ENCODE results near the gene REEP2. TPM values are rescaled to one million over a fixed set of nuclear protein-coding genes. Genes with fewer than 3 reads are reported as not detected.
A peak's percentile ranks its signal among the peaks of the same experiment; 100 is the strongest.

The REEP2 gene
- polyA plus RNA-seq, 2 of the 4 experiments (the other 2 are of a cell fraction) = 4.6 to 5.1 TPM

DNA sequence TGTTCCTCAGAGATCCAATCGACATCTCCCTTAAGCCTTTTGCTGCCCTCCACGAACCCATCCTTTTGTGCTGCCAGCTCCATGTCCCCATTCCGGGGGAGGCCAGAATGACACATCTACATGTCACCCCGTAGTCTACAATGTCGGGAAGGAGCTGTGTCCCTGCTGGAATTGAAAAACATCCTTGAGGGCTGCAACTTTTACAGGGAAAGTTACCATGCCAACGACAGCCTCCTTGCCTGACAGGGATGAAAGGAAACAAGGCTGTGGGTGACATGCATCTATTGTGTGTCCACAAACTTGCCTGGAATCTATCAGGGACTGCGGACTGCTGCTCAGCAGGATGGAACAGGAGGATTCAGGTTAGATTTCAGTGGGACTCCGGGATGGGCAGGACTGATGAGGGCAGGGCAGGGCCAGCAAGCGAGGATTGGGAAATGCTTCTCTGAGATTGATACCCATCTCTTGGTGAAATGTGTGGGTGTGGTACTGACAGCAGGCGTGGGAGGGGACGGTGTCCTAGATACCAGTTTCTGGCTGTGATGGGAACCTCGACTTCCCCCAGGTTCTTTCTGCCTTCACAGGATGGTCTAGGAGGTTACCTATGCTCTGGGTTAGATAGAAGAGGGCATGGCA is 51.9 kb downstream of the REEP2 start:
- Histone ChIP-seq H3K4me1 (peaks cover 9% of the 10 kb centered on the region; the same call in 1 of the 3 replicates), H3K9me3 (no peaks in the 10 kb centered on the region), H3K4me2 (no peak overlapping the region; the same call in 2 of the 3 replicates), H3K27ac (no peak overlapping the region; a peak in 1 of 6 replicates), H3K4me3 (no peak overlapping the region)
- FAIRE-seq = no peak
- TF ChIP-seq HOXA7 (CRISPR knock-in tag; IDR thresholded peaks at IDR 0.05) (no peak), POLR2AphosphoS2 (conservative IDR thresholded peaks at IDR 0.05; ENCODE audit: low read length) (no peak), RNF2 (IDR thresholded peaks at IDR 0.05; ENCODE audit: borderline replicate concordance, low read depth) (no peak), RFX5 (IDR thresholded peaks at IDR 0.05) (no peak), TFCP2L1 (CRISPR knock-in tag; IDR thresholded peaks at IDR 0.05) (no peak), RAD21 (conservative IDR thresholded peaks at IDR 0.05 in 1 of 2, IDR thresholded peaks at IDR 0.05 in 1 of 2) (no peak), MAFK (IDR thresholded peaks at IDR 0.05; ENCODE audit: partially characterized antibody) (no peak), ZSCAN20 (CRISPR knock-in tag; IDR thresholded peaks at IDR 0.05) (no peak), SMC3 (IDR thresholded peaks at IDR 0.05) (no peak), BHLHE40 (IDR thresholded peaks at IDR 0.05; ENCODE audit: low read depth, low read length) (no peak)
- TF ChIP-seq, protein P1, sequence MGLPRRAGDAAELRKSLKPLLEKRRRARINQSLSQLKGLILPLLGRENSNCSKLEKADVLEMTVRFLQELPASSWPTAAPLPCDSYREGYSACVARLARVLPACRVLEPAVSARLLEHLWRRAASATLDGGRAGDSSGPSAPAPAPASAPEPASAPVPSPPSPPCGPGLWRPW (IDR thresholded peaks at IDR 0.05) = no peak
- TF ChIP-seq, protein P2, sequence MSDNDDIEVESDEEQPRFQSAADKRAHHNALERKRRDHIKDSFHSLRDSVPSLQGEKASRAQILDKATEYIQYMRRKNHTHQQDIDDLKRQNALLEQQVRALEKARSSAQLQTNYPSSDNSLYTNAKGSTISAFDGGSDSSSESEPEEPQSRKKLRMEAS (IDR thresholded peaks at IDR 0.05) = no peak
- TF ChIP-seq, protein P3, sequence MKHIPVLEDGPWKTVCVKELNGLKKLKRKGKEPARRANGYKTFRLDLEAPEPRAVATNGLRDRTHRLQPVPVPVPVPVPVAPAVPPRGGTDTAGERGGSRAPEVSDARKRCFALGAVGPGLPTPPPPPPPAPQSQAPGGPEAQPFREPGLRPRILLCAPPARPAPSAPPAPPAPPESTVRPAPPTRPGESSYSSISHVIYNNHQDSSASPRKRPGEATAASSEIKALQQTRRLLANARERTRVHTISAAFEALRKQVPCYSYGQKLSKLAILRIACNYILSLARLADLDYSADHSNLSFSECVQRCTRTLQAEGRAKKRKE (CRISPR knock-in tag; IDR thresholded peaks at IDR 0.05; ENCODE audit: low read depth) = no peak
- TF ChIP-seq, protein P4, sequence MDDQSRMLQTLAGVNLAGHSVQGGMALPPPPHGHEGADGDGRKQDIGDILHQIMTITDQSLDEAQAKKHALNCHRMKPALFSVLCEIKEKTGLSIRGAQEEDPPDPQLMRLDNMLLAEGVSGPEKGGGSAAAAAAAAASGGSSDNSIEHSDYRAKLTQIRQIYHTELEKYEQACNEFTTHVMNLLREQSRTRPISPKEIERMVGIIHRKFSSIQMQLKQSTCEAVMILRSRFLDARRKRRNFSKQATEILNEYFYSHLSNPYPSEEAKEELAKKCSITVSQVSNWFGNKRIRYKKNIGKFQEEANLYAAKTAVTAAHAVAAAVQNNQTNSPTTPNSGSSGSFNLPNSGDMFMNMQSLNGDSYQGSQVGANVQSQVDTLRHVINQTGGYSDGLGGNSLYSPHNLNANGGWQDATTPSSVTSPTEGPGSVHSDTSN (IDR thresholded peaks at IDR 0.05) = no peak
- 84% methylated on average over 12 of the region's 12 CpGs for WGBS (ENCODE audit: missing lambda C conversion rate)
- CTCF ChIA-PET = interaction anchor here (1.1 to 2.5 kb wide), 3 partner anchors 12 to 26 kb away, joined by 3 to 21 read pairs (median 10); partner anchors contain the start of gene EGR1
- ATAC-seq = no peak
- POLR2A ChIA-PET = no interaction called here
- no peak for DNase-seq (ENCODE audit: low read depth in 1 of 2, low spot score in 1 of 2)

DNA sequence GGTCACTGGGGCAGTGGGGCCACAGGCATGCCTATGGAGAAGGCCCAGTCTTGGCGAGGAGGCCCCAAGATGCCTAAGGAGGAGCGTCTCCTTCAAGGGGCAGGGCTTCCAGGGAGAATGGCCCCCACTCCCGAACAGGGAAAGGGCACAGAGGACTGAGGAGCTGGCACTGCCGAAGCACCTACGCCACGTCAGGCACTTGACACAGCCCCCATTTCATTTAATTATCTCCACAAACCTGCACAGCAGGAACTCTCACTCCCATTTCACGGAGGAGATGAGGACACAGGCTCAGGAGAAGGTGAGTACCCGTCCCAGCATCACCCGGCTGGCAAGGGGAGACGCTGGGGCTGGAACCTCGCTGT is 52.4 kb downstream of the REEP2 start:
- TF ChIP-seq ZC3H11A (IDR thresholded peaks at IDR 0.05) (no peak), TP53 (CRISPR knock-in tag; IDR thresholded peaks at IDR 0.05) (no peak), EP300 (IDR thresholded peaks at IDR 0.05) (no peak), SMC3 (IDR thresholded peaks at IDR 0.05) (no peak), HOXB5 (CRISPR knock-in tag; IDR thresholded peaks at IDR 0.05) (no peak), CHD2 (IDR thresholded peaks at IDR 0.05; ENCODE audit: low read length, partially characterized antibody) (no peak), ESRRA (IDR thresholded peaks at IDR 0.05; ENCODE audit: borderline replicate concordance, low read length) (no peak), TFCP2L1 (CRISPR knock-in tag; IDR thresholded peaks at IDR 0.05) (no peak), KDM1A (IDR thresholded peaks at IDR 0.05; ENCODE audit: low read depth) (no peak)
- TF ChIP-seq, protein P5, sequence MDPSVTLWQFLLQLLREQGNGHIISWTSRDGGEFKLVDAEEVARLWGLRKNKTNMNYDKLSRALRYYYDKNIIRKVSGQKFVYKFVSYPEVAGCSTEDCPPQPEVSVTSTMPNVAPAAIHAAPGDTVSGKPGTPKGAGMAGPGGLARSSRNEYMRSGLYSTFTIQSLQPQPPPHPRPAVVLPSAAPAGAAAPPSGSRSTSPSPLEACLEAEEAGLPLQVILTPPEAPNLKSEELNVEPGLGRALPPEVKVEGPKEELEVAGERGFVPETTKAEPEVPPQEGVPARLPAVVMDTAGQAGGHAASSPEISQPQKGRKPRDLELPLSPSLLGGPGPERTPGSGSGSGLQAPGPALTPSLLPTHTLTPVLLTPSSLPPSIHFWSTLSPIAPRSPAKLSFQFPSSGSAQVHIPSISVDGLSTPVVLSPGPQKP (IDR thresholded peaks at IDR 0.05; ENCODE audit: low read depth, low read length) = no peak
- TF ChIP-seq, protein P2 (IDR thresholded peaks at IDR 0.05) = no peak
- ATAC-seq = no peak
- H3K4me1 ChIP-seq = peaks cover 9% of the 10 kb centered on the region; the same call in 1 of the 3 replicates
- no peaks in the 10 kb centered on the region for H3K9me3 ChIP-seq
- peak overlapping the region; percentile 50 for H3K4me3 ChIP-seq
- peak overlapping the region; percentile 70 to 88; a peak in 5 of 6 replicates for H3K27ac ChIP-seq
- no peak for FAIRE-seq
- ChIA-PET CTCF (interaction anchor here (1.8 kb wide), 2 partner anchors 18 to 27 kb away, joined by 4 to 10 read pairs; partner anchors contain the start of gene EGR1), POLR2A (no interaction called here)
- H3K4me2 ChIP-seq = peak overlapping the region; percentile 94
- no peak for DNase-seq (ENCODE audit: low read depth in 1 of 2, low spot score in 1 of 2)
- 77% methylated on average over 11 of the region's 11 CpGs for WGBS (ENCODE audit: missing lambda C conversion rate)
